ENCODE results near the gene ROBO1.

Gene ROBO1

DNA sequence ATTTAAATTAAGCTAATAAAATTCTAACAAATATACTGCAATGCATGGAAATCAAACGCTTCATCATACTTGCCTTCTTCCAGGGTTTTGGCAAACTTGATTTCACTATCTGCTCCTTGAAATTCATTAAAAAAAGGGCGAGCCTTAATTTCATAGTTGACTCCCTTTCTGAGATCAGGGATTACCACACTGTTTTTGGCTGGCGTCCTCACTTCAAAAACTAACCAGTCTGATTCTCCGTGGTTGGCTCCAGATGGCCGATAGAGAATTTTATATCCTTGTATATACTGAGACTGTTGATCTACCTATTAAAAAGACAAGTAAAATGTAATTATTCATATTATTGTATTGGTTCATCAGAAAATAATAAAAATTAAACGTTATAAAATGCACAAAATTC lies 1106.8 kb downstream of the ROBO1 start:
- DNase-seq, result no peak

GRCh38 chr3:78659386-78659987 lies 1108.3 kb downstream of the ROBO1 start:
- no peak for DNase-seq

GRCh38 chr3:78647726-78648125 lies 1120.1 kb downstream of the ROBO1 start:
- DNase-seq, result no peak

GRCh38 chr3:78645628-78646310 lies 1122.0 kb downstream of the ROBO1 start:
- peak; percentile 55 for DNase-seq

- no peak for DNase-seq
Observed at GRCh38 chr3:78644847-78645246, 1123.0 kb downstream of the ROBO1 start.

DNA sequence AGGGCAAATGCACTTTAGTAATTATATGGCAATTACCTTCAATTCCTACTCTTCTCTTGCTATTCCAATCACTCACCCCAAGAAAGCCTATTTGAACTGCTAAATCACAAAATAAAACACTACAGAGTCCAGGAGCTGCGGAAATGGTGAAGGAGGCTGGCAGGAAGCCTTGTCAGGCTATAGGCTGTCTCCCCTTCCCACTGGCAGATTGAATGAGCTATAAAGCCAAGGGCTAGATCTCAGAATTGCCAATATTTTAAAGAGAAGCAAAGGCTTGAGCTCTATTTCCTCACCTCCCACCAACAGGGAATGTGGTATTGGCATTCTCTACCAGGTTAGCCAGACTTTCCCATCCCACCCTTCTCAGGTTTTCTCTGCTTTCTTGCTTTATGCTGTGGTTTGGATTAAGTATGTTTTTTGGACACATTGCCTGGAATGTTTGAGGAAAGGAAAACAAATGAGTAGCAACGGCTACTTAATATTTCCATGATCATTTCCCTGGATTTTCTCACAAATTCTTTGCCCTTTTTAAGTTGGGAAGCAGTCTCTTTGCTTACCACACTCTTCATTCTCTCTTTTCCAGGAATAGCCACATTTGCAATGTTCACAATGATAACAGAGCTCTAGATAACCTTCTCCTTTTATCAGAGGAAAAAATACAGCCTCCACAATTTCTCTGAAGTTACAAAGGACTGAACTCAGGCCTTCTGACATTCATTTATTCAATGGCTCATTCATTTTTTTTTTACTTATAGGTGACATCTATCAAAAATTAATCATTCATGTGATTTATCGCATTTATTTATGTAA lies 1125.4 kb downstream of the ROBO1 start:
- peak; percentile 5 for DNase-seq

GRCh38 chr3:78641703-78642102 lies 1126.1 kb downstream of the ROBO1 start:
- no peak for DNase-seq

- DNase-seq, result no peak
Observed at GRCh38 chr3:78634316-78634715, 1133.5 kb downstream of the ROBO1 start.

DNA sequence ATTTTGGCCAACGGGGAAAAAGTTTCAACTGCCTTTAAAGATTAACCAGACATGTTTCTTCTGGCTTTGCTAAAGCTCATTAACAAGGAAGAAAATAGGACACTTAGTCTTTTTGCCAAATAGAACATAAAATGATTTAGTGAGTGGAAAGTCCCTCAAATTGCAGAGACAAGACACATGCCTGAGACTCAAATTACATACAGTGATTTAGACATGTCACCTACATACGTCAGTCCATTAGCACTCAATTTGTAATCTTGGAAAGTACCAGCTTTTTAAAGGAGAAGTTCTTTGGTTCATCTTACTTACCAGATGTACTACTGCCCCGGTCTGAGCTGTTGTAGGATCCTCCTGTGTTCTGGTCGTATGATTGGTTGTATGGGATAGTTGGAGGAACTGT lies 1134.2 kb downstream of the ROBO1 start:
- no peak for DNase-seq

DNA sequence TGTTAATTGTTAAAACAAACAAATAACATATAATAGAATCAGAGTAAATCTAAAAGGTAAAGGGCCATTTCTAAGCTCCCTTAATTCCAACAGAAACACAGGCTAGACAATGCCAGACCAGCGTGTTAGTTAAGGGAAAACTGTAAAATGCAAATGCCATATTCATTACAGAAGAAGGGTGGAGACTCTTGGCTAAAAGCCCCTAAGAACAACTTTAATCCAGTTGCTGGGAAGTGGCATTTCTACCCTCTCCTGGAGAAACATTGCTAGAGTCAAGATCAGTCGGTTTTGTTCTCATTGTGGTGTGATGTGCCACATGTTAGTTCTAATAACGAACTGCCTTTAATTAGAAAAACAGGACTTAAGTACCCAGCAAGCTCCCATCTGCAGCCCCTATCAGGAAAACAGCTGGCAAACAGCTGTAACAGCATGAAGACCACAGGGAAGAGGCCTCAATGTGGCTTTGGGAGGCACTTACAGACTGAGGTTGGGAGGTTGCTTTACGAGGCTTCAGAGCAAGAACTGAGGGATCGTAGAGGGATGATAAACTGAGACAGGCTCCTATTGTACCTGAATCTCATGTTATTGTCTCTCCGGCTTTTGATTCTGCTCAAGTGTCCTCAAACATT lies 1134.8 kb downstream of the ROBO1 start:
- DNase-seq, result no peak

DNA sequence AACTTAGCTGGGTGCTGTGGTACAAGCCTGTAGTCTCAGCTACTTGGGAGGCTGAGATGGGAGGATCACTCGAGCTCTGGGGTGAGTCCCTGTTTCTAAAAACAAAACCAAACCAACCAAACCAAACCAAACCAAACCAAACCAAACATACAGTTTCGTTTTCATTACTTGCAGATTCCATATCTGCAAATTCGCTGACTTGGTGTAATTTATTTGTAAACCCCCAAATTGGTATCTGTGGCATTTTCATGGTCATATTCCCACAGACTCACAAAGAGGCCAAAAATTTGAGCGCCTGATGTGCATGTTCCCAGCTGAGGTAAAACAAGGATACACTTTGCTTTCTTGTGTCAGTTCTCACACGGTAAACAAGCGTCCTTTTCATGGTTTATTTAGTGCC lies 1138.3 kb downstream of the ROBO1 start:
- DNase-seq, result no peak

- DNase-seq, result no peak
Observed at GRCh38 chr3:78621061-78621716, 1146.6 kb downstream of the ROBO1 start.

- DNase-seq, result peak; percentile 81
Observed at GRCh38 chr3:78614486-78614885, 1153.3 kb downstream of the ROBO1 start.

- DNase-seq, result no peak
Observed at GRCh38 chr3:78613421-78613879, 1154.3 kb downstream of the ROBO1 start.

DNA sequence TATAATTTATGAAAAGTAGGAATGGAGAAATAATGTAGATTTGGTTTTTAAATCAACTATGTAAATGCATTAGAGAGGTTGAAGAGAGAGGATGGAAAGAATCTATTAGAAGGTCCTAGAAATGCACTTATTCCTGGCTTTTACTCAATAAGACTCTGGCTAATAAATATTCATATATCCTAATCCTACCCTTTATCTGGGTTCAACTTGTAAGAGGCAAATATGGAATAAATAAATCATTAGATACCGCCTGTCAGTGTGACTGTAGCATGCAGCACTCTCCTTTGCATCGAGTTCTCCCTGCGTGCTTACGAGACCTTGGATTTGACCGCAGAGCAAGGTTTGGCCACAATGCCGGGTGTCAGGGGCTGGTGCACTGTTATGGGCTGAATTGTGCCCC lies 1156.5 kb downstream of the ROBO1 start:
- no peak for DNase-seq

DNA sequence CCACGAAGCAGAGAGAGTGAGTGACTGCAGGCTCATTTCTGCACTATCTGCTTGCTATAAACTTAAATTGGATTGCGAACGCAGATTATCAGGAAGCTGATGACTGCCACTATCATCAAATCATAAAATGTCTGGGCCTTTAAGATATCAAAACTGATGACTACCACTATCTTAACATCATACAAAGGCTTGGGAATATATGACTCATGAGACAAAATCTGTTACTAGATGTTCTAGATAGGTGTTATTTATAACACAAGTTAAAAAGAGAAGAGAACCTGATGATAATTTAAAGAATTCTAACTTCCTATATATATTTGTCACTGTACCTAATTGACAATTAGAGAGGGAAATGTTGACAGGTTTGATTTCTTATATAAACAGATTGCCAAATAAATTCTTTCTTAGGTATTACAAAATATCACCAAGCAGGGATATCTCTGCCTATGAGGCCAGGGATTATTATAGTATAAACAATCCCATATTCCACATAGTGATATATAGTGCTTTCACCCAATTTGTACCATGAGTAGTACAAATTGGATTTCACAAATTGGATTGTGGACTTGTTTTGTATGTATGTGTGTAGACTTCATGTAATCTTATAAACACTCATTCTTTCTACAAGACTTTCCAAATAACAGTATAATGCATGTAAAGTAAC lies 1157.2 kb downstream of the ROBO1 start:
- DNase-seq, result no peak

DNA sequence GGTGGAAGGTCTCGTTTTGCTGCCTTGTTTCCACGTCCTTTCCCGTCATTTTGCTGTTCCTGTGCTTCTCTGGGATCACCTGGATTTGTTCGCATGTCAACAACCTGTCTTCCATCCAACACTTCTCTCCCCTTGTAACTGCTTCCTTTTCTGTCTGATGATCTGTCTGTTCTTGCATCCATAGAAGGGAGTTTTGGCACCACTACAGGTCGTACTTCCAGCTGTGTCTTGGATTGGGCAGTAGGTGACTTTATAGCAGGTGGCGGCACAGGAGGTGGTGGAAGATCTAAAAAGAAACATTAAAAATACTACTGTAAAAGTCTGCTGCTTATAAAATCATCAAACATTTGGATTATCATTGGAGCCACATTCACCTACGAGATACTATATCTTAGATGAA lies 1161.0 kb downstream of the ROBO1 start:
- no peak for DNase-seq

GRCh38 chr3:78605178-78605577 lies 1162.6 kb downstream of the ROBO1 start:
- no peak for DNase-seq

GRCh38 chr3:78604341-78604740 lies 1163.5 kb downstream of the ROBO1 start:
- DNase-seq, result no peak

DNA sequence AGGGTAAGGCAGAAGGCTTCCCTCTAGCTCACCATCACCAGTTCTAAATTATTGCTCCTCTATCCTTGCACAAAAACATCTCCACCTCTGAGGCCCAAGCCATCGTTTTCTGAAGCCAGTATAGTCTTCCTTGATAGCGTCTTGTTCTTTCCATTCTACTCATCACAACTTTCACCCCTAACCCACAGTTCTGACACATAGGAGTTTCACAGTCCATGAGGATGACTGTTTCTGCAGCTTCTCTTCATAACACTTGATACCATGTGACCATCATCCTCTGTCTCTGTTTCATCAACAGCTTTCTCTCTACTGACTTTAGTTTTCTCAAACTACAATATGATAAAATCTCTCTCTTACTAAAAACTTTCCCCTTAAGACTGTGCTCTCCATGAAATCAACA lies 1166.5 kb downstream of the ROBO1 start:
- no peak for DNase-seq

DNA sequence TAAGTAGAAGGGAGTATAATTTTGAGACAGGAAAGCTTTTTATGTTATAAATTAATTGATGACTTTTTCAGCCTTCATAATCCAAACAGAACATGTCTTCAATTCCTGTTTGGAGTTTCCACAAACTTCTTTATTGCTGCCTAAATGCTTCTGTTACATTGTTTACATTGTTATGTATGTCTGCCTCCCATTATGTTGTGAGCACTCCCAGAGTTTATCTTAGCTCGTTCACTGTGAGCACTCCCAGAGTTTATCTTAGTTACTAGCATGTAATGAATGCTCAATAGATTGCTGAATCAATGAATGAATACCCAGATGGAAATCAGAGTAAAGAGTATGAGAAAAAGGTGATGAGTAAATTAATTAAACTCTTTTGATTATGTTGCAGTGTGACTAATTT lies 1178.0 kb downstream of the ROBO1 start:
- no peak for DNase-seq

- no peak for DNase-seq
Observed at GRCh38 chr3:78588906-78589621, 1178.7 kb downstream of the ROBO1 start.

Data from NCI-H446 treated with DMSO at 0.1 percent for 48 hours (cell line).